Measurements from ENCODE around the gene TEAD1. TPM values are rescaled to one million over a fixed set of nuclear protein-coding genes. Genes with fewer than 3 reads are reported as not detected.

Gene TEAD1
- total and polyA plus RNA-seq, 10 of the 15 experiments (the other 5 are each of a cell fraction or from before 2014, with no cell fraction given) = 0.01 to 0.59 (median 0.04) TPM; not detected in 6

- ATAC-seq = no peak
- no peak overlapping the region for H3K27ac ChIP-seq (ENCODE audit: control insufficient read depth, insufficient read depth)
- H4K20me1 ChIP-seq (ENCODE audit: control insufficient read depth, insufficient read depth) = no peaks in the 10 kb centered on the region
- intact Hi-C loops (cut with micrococcal nuclease; ENCODE audit: unreplicated experiment) (no loop called here), in situ Hi-C loops (cut with MboI) (no loop called here)
- 71% methylated on average over 3 of the region's 3 CpGs for WGBS (ENCODE audit: insufficient coverage, insufficient replicate concordance, low lambda C conversion rate, missing lambda C conversion rate)
- DNase-seq (ENCODE audit: low read depth, low spot score) = no peak
- ChIA-PET RAD21 (ENCODE audit: unreplicated experiment) (no interaction called here), SMC1A (ENCODE audit: uncharacterized antibody, unreplicated experiment) (interaction anchor here (0.9 to 1.0 kb wide), 2 partner anchors 42 to 119 kb away, joined by 3 read pairs; no protein-coding TSS in a partner anchor), CTCF (no interaction called here), POLR2A (no interaction called here)
- H3K27me3 ChIP-seq (replicated peaks in 1 of 2; ENCODE audit: control insufficient read depth in 2 of 2, insufficient read depth in 2 of 2, low read length in 1 of 2) = no peaks in the 10 kb centered on the region
- H3K9ac ChIP-seq (ENCODE audit: control insufficient read depth, insufficient read depth, low read length) = no peak overlapping the region
- H2AFZ ChIP-seq (ENCODE audit: control insufficient read depth, low read depth, low read length) = no peak overlapping the region
- no peaks in the 10 kb centered on the region for H3K4me1 ChIP-seq (ENCODE audit: control insufficient read depth, insufficient read depth, low read length)
- H3K36me3 ChIP-seq (ENCODE audit: control insufficient read depth in 2 of 2, insufficient read depth in 2 of 2, low read length in 1 of 2) = no peaks in the 10 kb centered on the region
- H3K4me2 ChIP-seq (ENCODE audit: control insufficient read depth, insufficient read depth) = no peak overlapping the region
- no peaks in the 10 kb centered on the region for H3K79me2 ChIP-seq (ENCODE audit: control insufficient read depth, insufficient read depth, low read length)
- no peak overlapping the region for H3K4me3 ChIP-seq
- FAIRE-seq = no peak
- TF ChIP-seq ESRRA (IDR thresholded peaks at IDR 0.05; ENCODE audit: low read length) = no peak
- no peak for TF ChIP-seq WRNIP1 (IDR thresholded peaks at IDR 0.05; ENCODE audit: borderline replicate concordance, low read depth, low read length)
- no peak for TF ChIP-seq TBL1XR1 (IDR thresholded peaks at IDR 0.05; ENCODE audit: low read depth, low read length)
- TF ChIP-seq ZNF207 (IDR thresholded peaks at IDR 0.05; ENCODE audit: borderline replicate concordance) = no peak
- no peak for TF ChIP-seq SREBF2 (IDR thresholded peaks at IDR 0.05; ENCODE audit: low read length)
- TF ChIP-seq RB1 (IDR thresholded peaks at IDR 0.05; ENCODE audit: borderline replicate concordance) = no peak
- no peak for TF ChIP-seq USF1 (IDR thresholded peaks at IDR 0.05; ENCODE audit: borderline replicate concordance, extremely low read length, insufficient read depth, low read depth, low read length)
- no peak for TF ChIP-seq BHLHE40 (IDR thresholded peaks at IDR 0.05; ENCODE audit: borderline replicate concordance in 1 of 2, low read depth in 2 of 2, low read length in 1 of 2)
- TF ChIP-seq RAD21 (IDR thresholded peaks at IDR 0.05; ENCODE audit: insufficient read depth, low read depth, low read length) = no peak
- no peak for TF ChIP-seq TARDBP (IDR thresholded peaks at IDR 0.05; ENCODE audit: borderline replicate concordance)
- no peak for TF ChIP-seq YBX1 (IDR thresholded peaks at IDR 0.05)
- TF ChIP-seq MYB (IDR thresholded peaks at IDR 0.05; ENCODE audit: borderline replicate concordance, low read depth, low read length) = no peak
- no peak for TF ChIP-seq BCL11A (IDR thresholded peaks at IDR 0.05; ENCODE audit: low read depth, low read length)
- no peak for TF ChIP-seq PBX3 (IDR thresholded peaks at IDR 0.05; ENCODE audit: insufficient replicate concordance, low read depth, low read length)
- no peak for TF ChIP-seq CHD2 (IDR thresholded peaks at IDR 0.05; ENCODE audit: borderline replicate concordance, low read depth, low read length)
- BruUV-seq (replicated peaks) = no TSS peak
- no peaks in the 10 kb centered on the region for H3K9me3 ChIP-seq (replicated peaks; ENCODE audit: control insufficient read depth, insufficient read depth, low read length)
These were observed 33.0 kb upstream of the TEAD1 start for GRCh38 chr11:12640926-12641849.
